BLaER1 treated with 17β-estradiol and CSF1 and Interleukin-3, amounts not matched to agents 10 nM and 100 nM (cell line): ENCODE measurements around the gene SUCLG2.

Experiments
- H3K27ac ChIP-seq, 11 experiments: shearing (Covaris generic); formaldehyde crosslinking; 2 replicates each; pipeline ENCODE4 v1.8.1; 2022
- H3K27me3 ChIP-seq, 11 experiments: shearing (Covaris generic); formaldehyde crosslinking; 2 replicates each; pipeline ENCODE4 v1.8.1; 2022
- H3K36me3 ChIP-seq, 11 experiments: shearing (Covaris generic); formaldehyde crosslinking; 2 replicates each; pipeline ENCODE4 v1.8.1; 2022
- H3K4me1 ChIP-seq, 10 experiments: shearing (Covaris generic); formaldehyde crosslinking; 2 replicates each; pipeline ENCODE4 v1.8.1; 2022
- H3K4me2 ChIP-seq, 11 experiments: shearing (Covaris generic); formaldehyde crosslinking; 2 replicates each; pipeline ENCODE4 v1.8.1; 2022
- H3K4me3 ChIP-seq, 10 experiments: shearing (Covaris generic); formaldehyde crosslinking; 2 replicates each; pipeline ENCODE4 v1.8.1; 2022
- H3K9ac ChIP-seq, 11 experiments: shearing (Covaris generic); formaldehyde crosslinking; 2 replicates each; pipeline ENCODE4 v1.8.1; 2022
- H3K9me3 ChIP-seq, 11 experiments: shearing (Covaris generic); formaldehyde crosslinking; replicated peaks in 1 of 11; 2 replicates each; pipeline ENCODE4 v1.8.1; 2022
- H4K20me1 ChIP-seq, 11 experiments: shearing (Covaris generic); formaldehyde crosslinking; 2 replicates each; pipeline ENCODE4 v1.8.1; 2022
- Cebpa-rat ChIP-seq, 11 experiments: shearing (Covaris generic); IDR thresholded peaks; 2 replicates each; pipeline ENCODE4 v1.8.1; 2022

SUCLG2 gene

GRCh38 chr3:67635257-67635656 is 19.2 kb downstream of the SUCLG2 start:
- peaks cover 0 to 7% (median 0%) of the 10 kb centered on the region in 10 experiments; a peak in 2 of 20 replicates for H3K4me1 ChIP-seq
- H3K9me3 ChIP-seq: no peaks in the 10 kb centered on the region
- H3K27ac ChIP-seq: no peak overlapping the region
- TF ChIP-seq Cebpa-rat (IDR thresholded peaks at IDR 0.05): no peak
- no peak overlapping the region for H3K4me3 ChIP-seq
- H3K9ac ChIP-seq: no peak overlapping the region
- H3K27me3 ChIP-seq: no peaks in the 10 kb centered on the region
- H3K4me2 ChIP-seq: no peak overlapping the region
- H4K20me1 ChIP-seq: peaks cover 0 to 32% (median 0%) of the 10 kb centered on the region in 11 experiments; a peak in 7 of 22 replicates
- H3K36me3 ChIP-seq: peaks cover 0 to 26% (median 0%) of the 10 kb centered on the region in 11 experiments; a peak in 6 of 22 replicates

GRCh38 chr3:67630666-67631362 is 23.6 kb downstream of the SUCLG2 start:
- peaks cover 0 to 15% (median 4%) of the 10 kb centered on the region in 11 experiments; a peak in 4 of 22 replicates for H3K9me3 ChIP-seq
- TF ChIP-seq Cebpa-rat (IDR thresholded peaks at IDR 0.05): no peak
- H4K20me1 ChIP-seq: peaks cover 0 to 32% (median 5%) of the 10 kb centered on the region in 11 experiments; a peak in 8 of 22 replicates
- no peak overlapping the region for H3K4me2 ChIP-seq
- H3K27me3 ChIP-seq: no peaks in the 10 kb centered on the region
- H3K36me3 ChIP-seq: peaks cover 0 to 33% (median 0%) of the 10 kb centered on the region in 11 experiments; a peak in 4 of 22 replicates
- no peak overlapping the region for H3K9ac ChIP-seq
- no peak overlapping the region for H3K4me3 ChIP-seq
- no peak overlapping the region for H3K27ac ChIP-seq
- H3K4me1 ChIP-seq: peaks cover 0 to 7% (median 0%) of the 10 kb centered on the region in 10 experiments; a peak in 2 of 20 replicates

GRCh38 chr3:67624687-67625086 is 29.7 kb downstream of the SUCLG2 start:
- no peak for TF ChIP-seq Cebpa-rat (IDR thresholded peaks at IDR 0.05)
- Histone ChIP-seq H4K20me1 (peaks cover 0 to 10% (median 0%) of the 10 kb centered on the region in 11 experiments; a peak in 5 of 22 replicates), H3K4me1 (no peaks in the 10 kb centered on the region), H3K9ac (no peak overlapping the region), H3K9me3 (peaks cover 0 to 15% (median 4%) of the 10 kb centered on the region in 11 experiments; a peak in 4 of 22 replicates), H3K4me3 (no peak overlapping the region), H3K36me3 (peaks cover 0 to 62% (median 7%) of the 10 kb centered on the region in 11 experiments; a peak in 10 of 22 replicates), H3K27ac (no peak overlapping the region), H3K4me2 (no peak overlapping the region), H3K27me3 (no peaks in the 10 kb centered on the region)

GRCh38 chr3:67624078-67624477 is 30.3 kb downstream of the SUCLG2 start:
- no peak for TF ChIP-seq Cebpa-rat (IDR thresholded peaks at IDR 0.05)
- no peak overlapping the region for H3K4me2 ChIP-seq
- no peak overlapping the region for H3K27ac ChIP-seq
- H4K20me1 ChIP-seq: peaks cover 0 to 6% (median 0%) of the 10 kb centered on the region in 11 experiments; a peak in 5 of 22 replicates
- H3K9me3 ChIP-seq: peaks cover 0 to 14% (median 4%) of the 10 kb centered on the region in 11 experiments; a peak in 4 of 22 replicates
- peaks cover 0 to 62% (median 7%) of the 10 kb centered on the region in 11 experiments; a peak in 10 of 22 replicates for H3K36me3 ChIP-seq
- H3K9ac ChIP-seq: no peak overlapping the region
- no peaks in the 10 kb centered on the region for H3K27me3 ChIP-seq
- H3K4me3 ChIP-seq: no peak overlapping the region
- H3K4me1 ChIP-seq: no peaks in the 10 kb centered on the region

- H3K27me3 ChIP-seq: no peaks in the 10 kb centered on the region
- no peak overlapping the region for H3K9ac ChIP-seq
- H3K4me1 ChIP-seq: no peaks in the 10 kb centered on the region
- peaks cover 0 to 7% (median 4%) of the 10 kb centered on the region in 11 experiments; a peak in 3 of 22 replicates for H3K9me3 ChIP-seq
- H3K4me2 ChIP-seq: no peak overlapping the region
- H3K27ac ChIP-seq: no peak overlapping the region
- no peak for TF ChIP-seq Cebpa-rat (IDR thresholded peaks at IDR 0.05)
- H3K4me3 ChIP-seq: no peak overlapping the region
- H4K20me1 ChIP-seq: peaks cover 0 to 6% (median 0%) of the 10 kb centered on the region in 11 experiments; a peak in 2 of 22 replicates
- H3K36me3 ChIP-seq: peaks cover 0 to 62% (median 7%) of the 10 kb centered on the region in 11 experiments; a peak in 10 of 22 replicates
Observed at GRCh38 chr3:67622652-67623051, 31.8 kb downstream of the SUCLG2 start.

GRCh38 chr3:67620869-67621268 is 33.5 kb downstream of the SUCLG2 start:
- Histone ChIP-seq H3K4me3 (no peak overlapping the region), H3K27me3 (no peaks in the 10 kb centered on the region), H3K4me1 (no peaks in the 10 kb centered on the region), H3K27ac (no peak overlapping the region), H3K4me2 (no peak overlapping the region), H3K9ac (no peak overlapping the region), H3K36me3 (peaks cover 0 to 76% (median 7%) of the 10 kb centered on the region in 11 experiments; a peak in 11 of 22 replicates), H3K9me3 (no peaks in the 10 kb centered on the region; a peak in 1 of 22 replicates), H4K20me1 (peaks cover 0 to 6% (median 0%) of the 10 kb centered on the region in 11 experiments; a peak in 1 of 22 replicates)
- TF ChIP-seq Cebpa-rat (IDR thresholded peaks at IDR 0.05): no peak

GRCh38 chr3:67619991-67620390 is 34.4 kb downstream of the SUCLG2 start:
- H3K36me3 ChIP-seq: peaks cover 0 to 81% (median 7%) of the 10 kb centered on the region in 11 experiments; a peak in 11 of 22 replicates
- TF ChIP-seq Cebpa-rat (IDR thresholded peaks at IDR 0.05): no peak
- H3K9ac ChIP-seq: no peak overlapping the region
- 0 out of 22 replicates have a peak, but pooled peaks cover 0 to 6% (median 0%) of the 10 kb centered on the region in 11 experiments for H4K20me1 ChIP-seq
- H3K4me1 ChIP-seq: no peaks in the 10 kb centered on the region
- H3K9me3 ChIP-seq: no peaks in the 10 kb centered on the region
- H3K27ac ChIP-seq: no peak overlapping the region
- H3K4me3 ChIP-seq: no peak overlapping the region
- no peak overlapping the region for H3K4me2 ChIP-seq
- H3K27me3 ChIP-seq: no peaks in the 10 kb centered on the region

- Histone ChIP-seq H3K4me1 (no peaks in the 10 kb centered on the region), H3K36me3 (peaks cover 0 to 81% (median 7%) of the 10 kb centered on the region in 11 experiments; a peak in 9 of 22 replicates), H3K4me2 (no peak overlapping the region), H3K27me3 (no peaks in the 10 kb centered on the region), H3K27ac (no peak overlapping the region), H4K20me1 (0 out of 22 replicates have a peak, but pooled peaks cover 0 to 6% (median 0%) of the 10 kb centered on the region in 11 experiments), H3K4me3 (no peak overlapping the region), H3K9me3 (0 out of 22 replicates have a peak, but pooled peaks cover 0 to 5% (median 0%) of the 10 kb centered on the region in 11 experiments), H3K9ac (no peak overlapping the region)
- no peak for TF ChIP-seq Cebpa-rat (IDR thresholded peaks at IDR 0.05)
Observed at GRCh38 chr3:67617518-67617917, 36.9 kb downstream of the SUCLG2 start.

GRCh38 chr3:67616046-67616445 is 38.4 kb downstream of the SUCLG2 start:
- TF ChIP-seq Cebpa-rat (IDR thresholded peaks at IDR 0.05): no peak
- Histone ChIP-seq H3K4me2 (no peak overlapping the region), H3K4me3 (no peak overlapping the region), H3K27me3 (no peaks in the 10 kb centered on the region), H4K20me1 (0 out of 22 replicates have a peak, but pooled peaks cover 0 to under 1% (median 0%) of the 10 kb centered on the region in 11 experiments), H3K9me3 (0 out of 22 replicates have a peak, but pooled peaks cover 0 to 5% (median 0%) of the 10 kb centered on the region in 11 experiments), H3K27ac (no peak overlapping the region), H3K4me1 (peaks cover 0 to under 1% (median 0%) of the 10 kb centered on the region in 10 experiments; a peak in 4 of 20 replicates), H3K9ac (no peak overlapping the region), H3K36me3 (peaks cover 0 to 73% (median 7%) of the 10 kb centered on the region in 11 experiments; a peak in 9 of 22 replicates)
